ENCODE data around the gene CGNL1.

The CGNL1 gene

GRCh38 chr15:57375827-57376695 lies at the start of gene CGNL1:
CGNL1 (plus strand) TSS chr15:57376505; CDS start chr15:57438000, 61,495 bp downstream.
- no peak for DNase-seq (ENCODE audit: low read depth)

GRCh38 chr15:57327985-57328471 lies 48.3 kb upstream of the CGNL1 start:
- DNase-seq (ENCODE audit: low read depth): no peak

GRCh38 chr15:57328479-57328878 lies 47.8 kb upstream of the CGNL1 start:
- DNase-seq (ENCODE audit: low read depth): no peak

- DNase-seq (ENCODE audit: low read depth): no peak
These were observed 47.4 kb upstream of the CGNL1 start for GRCh38 chr15:57328897-57329296.

GRCh38 chr15:57329582-57330367 lies 46.5 kb upstream of the CGNL1 start:
- no peak for DNase-seq (ENCODE audit: low read depth)

- DNase-seq (ENCODE audit: low read depth): no peak
These were observed 45.5 kb upstream of the CGNL1 start for GRCh38 chr15:57330619-57331340.

GRCh38 chr15:57332326-57332725 lies 44.0 kb upstream of the CGNL1 start:
- DNase-seq (ENCODE audit: low read depth): no peak

GRCh38 chr15:57333487-57333886 lies 42.8 kb upstream of the CGNL1 start:
- DNase-seq (ENCODE audit: low read depth): no peak

GRCh38 chr15:57334257-57334656 lies 42.0 kb upstream of the CGNL1 start:
- no peak for DNase-seq (ENCODE audit: low read depth)

- DNase-seq (ENCODE audit: low read depth): no peak
These were observed 41.0 kb upstream of the CGNL1 start for GRCh38 chr15:57335293-57335715.

- no peak for DNase-seq (ENCODE audit: low read depth)
These were observed 40.6 kb upstream of the CGNL1 start for GRCh38 chr15:57335719-57336118.

GRCh38 chr15:57337868-57338411 lies 38.4 kb upstream of the CGNL1 start:
- DNase-seq (ENCODE audit: low read depth): no peak

- DNase-seq (ENCODE audit: low read depth): no peak
These were observed 37.0 kb upstream of the CGNL1 start for GRCh38 chr15:57339321-57339720.

- DNase-seq (ENCODE audit: low read depth): no peak
These were observed 35.5 kb upstream of the CGNL1 start for GRCh38 chr15:57340682-57341259.

GRCh38 chr15:57343048-57343447 lies 33.3 kb upstream of the CGNL1 start:
- DNase-seq (ENCODE audit: low read depth): no peak

GRCh38 chr15:57343498-57343897 lies 32.8 kb upstream of the CGNL1 start:
- no peak for DNase-seq (ENCODE audit: low read depth)

GRCh38 chr15:57344282-57344681 lies 32.0 kb upstream of the CGNL1 start:
- DNase-seq (ENCODE audit: low read depth): no peak

- no peak for DNase-seq (ENCODE audit: low read depth)
These were observed 30.7 kb upstream of the CGNL1 start for GRCh38 chr15:57345584-57345983.

GRCh38 chr15:57348081-57348480 lies 28.2 kb upstream of the CGNL1 start:
- no peak for DNase-seq (ENCODE audit: low read depth)

- DNase-seq (ENCODE audit: low read depth): no peak
These were observed 23.6 kb upstream of the CGNL1 start for GRCh38 chr15:57352535-57353316.

GRCh38 chr15:57353317-57353804 lies 22.9 kb upstream of the CGNL1 start:
- DNase-seq (ENCODE audit: low read depth): no peak

Data from stimulated activated CD4-positive, alpha-beta T cell treated with anti-CD3 and anti-CD28 coated beads, Interleukin-2, amount 100 ng/mL, for 4 hours (primary cell).